NCI-H82 treated with DMSO at 0.1 percent for 48 hours (cell line): ENCODE results near the gene IFT74.

ENCODE experiments used
- DNase-seq: peaks from one replicate; lab custom pipeline; 2025; ENCODE audit not compliant: unreplicated experiment; lab: John Stamatoyannopoulos, UW

IFT74 gene

DNA sequence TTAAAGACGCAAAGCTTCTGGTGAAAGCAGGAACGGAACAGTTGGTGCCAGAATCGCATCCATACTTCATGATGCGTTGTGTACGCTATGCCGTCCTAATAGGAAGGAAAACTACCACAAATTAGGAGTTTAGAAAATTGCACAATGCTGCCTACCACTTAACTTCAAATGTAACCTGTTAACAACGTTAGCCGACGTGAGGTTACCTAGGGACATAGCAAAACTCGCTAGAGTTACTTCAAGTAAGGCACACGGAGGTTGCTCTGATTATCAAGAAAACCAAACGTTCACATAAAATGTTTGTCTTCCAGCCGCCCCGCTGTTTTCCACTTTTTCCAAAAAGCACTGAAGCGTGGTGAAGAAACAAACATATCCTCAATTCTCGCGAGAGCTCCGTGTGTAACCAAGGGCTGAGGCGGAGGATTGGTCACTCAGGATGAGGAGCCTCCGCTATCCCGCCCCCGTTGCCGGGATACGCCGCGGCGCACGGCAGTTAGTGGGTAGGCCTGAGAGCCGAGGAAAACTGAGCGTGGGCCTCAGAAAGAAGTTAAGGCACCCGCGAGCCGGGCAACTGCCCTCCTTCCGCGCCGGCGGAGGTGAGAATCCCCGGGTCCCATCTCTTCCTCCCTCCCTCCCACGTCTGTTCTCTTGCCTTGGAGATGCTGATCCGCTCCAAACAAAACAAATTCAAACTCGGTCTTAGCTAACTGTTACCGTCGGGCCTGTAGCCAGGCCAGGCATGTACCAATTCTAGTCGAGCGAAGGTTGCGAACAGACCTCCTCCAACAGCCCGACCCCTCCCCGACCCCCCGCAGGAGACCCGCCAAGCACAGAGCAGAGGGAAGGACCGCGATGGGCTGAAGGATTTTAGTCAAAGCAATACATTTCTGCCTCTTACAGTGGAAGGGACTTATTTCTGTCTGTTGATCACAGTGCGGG is at the start of gene IFT74:
Gene IFT74 (plus strand): TSS at position 492 of the 939 bp plus-strand sequence. CDS start 5,556 bp downstream, outside the sequence.
- DNase-seq, result peak; percentile 82

- DNase-seq, result no peak
These were observed 43.0 kb upstream of the IFT74 start for GRCh38 chr9:26913138-26913668.

DNA sequence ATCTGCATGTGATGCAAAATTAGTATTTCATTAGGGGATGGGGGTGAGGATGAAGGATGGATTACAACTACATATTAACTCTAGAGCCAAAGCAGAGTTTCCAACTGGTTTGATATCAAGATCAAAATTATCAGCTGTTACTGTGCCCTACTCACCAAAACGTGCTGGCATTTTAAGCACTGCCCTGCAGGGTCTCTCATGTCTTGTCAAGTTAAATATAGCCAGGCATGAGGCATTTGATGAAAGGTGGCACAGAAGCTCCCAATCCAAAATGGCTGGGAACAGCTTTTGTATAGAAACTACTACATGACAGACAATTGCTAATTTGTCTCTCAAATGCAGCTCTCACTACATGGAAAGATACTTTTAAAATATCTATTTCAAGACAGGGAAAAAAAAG is 36.5 kb upstream of the IFT74 start:
- DNase-seq, result no peak

- no peak for DNase-seq
These were observed 30.6 kb upstream of the IFT74 start for GRCh38 chr9:26925609-26926008.

DNA sequence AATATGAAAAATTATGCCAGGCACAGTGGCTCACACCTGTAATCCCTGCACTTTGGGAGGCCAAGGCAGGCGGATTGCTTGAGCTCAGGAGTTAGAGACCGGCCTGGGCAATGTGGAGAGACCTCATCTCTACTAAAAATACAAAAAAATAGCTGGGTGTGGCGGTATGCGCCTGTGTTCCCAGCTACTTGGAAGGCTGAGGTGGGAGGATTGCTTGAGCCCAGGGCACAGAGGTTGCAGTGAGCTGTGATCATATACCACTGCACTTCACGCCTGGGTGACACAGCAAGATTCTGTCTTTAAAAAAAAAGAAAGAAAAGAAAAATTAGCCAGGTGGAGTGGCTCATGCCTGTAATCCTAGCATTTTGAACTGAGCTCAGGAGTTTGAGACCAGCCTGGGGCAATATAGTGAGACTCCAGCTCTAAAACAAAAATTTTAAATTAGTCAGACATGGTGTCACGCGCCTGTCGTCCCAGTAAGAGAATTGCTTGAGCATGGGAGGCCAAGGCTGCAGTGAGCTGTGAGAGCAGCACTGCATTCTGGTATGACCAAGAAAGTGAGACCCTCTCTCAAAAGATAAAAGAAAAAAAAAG is 27.2 kb upstream of the IFT74 start:
- no peak for DNase-seq

- DNase-seq, result no peak
These were observed 20.4 kb upstream of the IFT74 start for GRCh38 chr9:26935847-26936246.

GRCh38 chr9:26937816-26938371 is 18.3 kb upstream of the IFT74 start:
- DNase-seq, result no peak

DNA sequence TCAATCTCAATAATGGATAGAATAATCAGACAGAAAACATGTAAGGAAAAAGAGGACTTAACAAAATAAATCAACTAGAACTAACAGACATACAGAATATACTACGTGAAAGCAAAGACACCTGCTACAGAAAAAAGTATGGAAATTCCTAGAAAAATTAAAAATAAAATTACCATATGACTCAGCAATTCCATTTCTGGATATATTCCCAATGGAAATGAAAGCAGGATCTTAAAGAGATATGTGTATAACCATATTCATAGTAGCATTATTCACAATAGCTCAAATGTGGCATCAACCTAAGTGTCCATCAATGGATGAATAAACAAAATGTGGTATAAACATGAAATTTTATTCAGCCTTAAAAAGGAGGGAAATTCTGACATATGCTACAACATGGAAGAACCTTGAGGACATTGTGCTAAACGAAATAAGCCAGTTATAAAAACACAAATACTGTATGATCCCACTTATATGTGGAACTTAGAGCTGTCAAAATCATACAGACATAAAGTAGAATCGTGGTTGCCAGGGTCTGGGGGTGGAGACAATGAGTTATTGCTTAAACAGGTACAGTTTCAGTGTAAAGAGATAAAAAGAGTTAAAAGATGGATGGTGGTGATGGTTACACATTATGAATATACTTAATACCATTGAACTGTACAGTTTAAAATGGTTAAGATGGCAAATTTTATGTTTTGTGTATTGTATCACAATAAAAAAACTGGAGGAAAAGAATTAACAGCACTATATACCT is 16.1 kb upstream of the IFT74 start:
- DNase-seq, result no peak

- no peak for DNase-seq
These were observed 15.4 kb upstream of the IFT74 start for GRCh38 chr9:26940779-26941178.

GRCh38 chr9:26945591-26945990 is 10.6 kb upstream of the IFT74 start:
- no peak for DNase-seq

DNA sequence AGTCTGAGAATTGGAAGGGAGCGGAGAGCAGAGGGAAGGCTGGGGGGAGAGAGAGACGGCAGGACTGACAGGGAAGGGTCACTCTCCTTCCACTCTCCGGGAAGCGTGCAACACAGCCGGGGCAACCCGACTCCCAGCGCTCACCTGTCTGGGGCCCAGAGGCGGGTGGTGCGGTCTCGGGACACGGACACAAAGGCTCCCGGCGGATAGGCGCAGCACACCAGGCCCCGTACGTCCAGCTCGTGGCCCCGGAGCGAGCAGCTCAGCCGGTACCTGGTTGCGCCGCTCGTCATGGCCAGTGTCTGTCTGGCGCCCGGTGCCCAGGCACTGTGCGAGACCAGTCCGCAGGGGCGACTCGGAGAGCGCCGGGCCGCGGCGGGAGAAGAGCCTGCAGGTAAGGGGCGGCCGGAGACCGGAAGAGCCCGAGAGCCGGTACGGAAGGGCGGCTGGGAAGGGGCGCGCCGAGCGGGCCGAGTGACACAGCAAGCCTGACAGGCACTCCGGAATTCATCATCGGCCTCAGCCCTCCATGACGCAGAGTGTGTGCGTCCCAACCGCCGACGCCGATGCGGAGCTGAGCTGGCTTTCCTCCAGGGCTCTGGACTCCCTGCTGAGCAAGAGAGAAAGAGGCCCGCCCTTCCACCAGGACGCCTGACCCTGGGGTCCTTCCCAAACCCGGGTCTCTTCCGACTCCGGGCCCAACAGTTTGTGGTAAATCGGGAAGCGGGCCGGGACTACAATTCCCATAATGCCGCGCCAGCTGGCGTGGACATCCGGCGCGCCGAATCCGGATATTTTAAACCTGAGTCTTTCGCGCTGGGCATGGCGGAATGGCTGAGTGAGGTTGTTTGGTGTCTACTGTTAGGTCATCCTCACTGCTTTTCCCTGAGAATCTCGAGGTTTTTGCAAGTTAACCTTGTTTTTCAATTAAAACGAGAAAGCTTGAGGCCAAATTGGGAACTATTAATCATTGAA is 9.2 kb upstream of the IFT74 start, which contains the start of gene PLAA:
Gene PLAA (minus strand): TSS at position 490 of the 975 bp plus-strand sequence. CDS start 197 bp downstream, at position 293.
- peak; percentile 54 for DNase-seq

DNA sequence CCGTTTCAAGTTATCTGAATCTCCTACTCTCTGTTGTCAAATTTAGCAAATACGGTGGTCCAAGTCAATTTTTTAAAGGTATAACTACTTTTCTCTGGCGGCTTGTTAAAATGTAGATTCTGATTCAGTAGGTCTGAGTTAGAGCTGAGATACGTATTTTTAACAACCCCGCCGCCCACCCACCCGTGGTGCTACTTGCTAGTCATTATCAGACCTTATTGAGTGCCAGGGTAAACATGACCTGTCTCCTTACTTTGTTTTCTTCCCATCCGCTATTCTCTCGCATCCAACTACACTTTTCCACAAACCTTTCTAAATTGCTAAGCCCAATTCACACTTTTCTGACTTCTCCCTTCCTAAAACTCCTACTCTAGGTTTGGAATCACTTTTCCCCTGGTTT is 8.5 kb upstream of the IFT74 start:
- no peak for DNase-seq

GRCh38 chr9:26949637-26950069 is 6.6 kb upstream of the IFT74 start:
- no peak for DNase-seq

DNA sequence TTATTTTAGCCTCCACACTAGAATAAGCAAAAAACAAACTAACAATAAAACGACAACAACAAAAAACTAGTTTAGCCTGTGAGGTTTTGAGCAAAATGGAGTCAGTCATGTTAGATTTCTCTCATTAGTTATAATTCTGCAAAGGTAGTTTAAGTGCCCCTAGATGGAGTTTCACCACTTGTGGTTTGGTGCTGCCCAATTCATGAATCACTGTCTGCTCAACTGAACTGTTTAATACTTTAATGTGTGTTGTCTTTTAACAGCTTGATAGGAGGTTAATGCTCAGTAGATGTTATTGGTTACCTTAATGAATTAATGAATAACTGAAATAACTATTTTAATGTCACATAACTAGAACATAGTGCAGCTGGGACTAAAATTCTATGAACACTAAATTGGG is 5.7 kb upstream of the IFT74 start:
- no peak for DNase-seq

- DNase-seq, result no peak
These were observed 4.4 kb upstream of the IFT74 start for GRCh38 chr9:26951794-26952193.

GRCh38 chr9:26954050-26954508 is 2.1 kb upstream of the IFT74 start:
- DNase-seq, result no peak

- DNase-seq, result no peak
These were observed 849 bp upstream of the IFT74 start for GRCh38 chr9:26955222-26955903.

- DNase-seq, result no peak
These were observed 635 bp downstream of the IFT74 start for GRCh38 chr9:26956860-26957233.

DNA sequence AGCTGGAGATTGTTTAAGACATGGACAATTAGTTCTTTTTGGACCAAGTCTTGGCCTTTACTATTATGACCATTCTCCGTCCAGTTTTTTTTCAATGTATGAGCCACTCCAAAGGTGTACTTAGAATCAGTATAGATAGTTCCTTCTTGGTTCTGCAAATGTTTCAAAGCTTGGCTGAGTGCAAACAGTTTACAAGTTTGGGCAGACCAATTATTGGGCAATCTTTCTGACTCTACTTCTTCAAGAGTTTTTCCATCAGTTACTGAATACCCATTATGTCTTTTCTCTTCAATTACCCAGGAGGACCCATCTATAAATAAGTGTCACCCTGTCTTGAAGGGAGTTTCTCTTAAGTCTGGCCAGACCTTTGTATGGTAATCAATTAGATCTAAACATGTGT is 15.5 kb downstream of the IFT74 start:
- no peak for DNase-seq
